Spleen (tissue), 7 donors: ENCODE data around the gene BHLHE23.

Source experiments
- CTCF ChIP-seq, 11 experiments: fragments of 200-600 bp in 7 of 11; fragments of 450-650 bp in 4 of 11; sonication (generic) in 4 of 11; IDR thresholded peaks in 8 of 11; conservative IDR thresholded peaks in 3 of 11; 1 replicate in 7 of 11; 2 replicates in 4 of 11; pipeline versions ENCODE4 v1.4.0 to v1.8.0; 2016 to 2021; ENCODE audit warnings: antibody characterized with exemption in 11 of 11, inconsistent platforms in 4 of 11, mild to moderate bottlenecking in 1 of 11
- POLR2A ChIP-seq, 3 donors: fragments of 450-650 bp; IDR thresholded peaks; one replicate each; pipeline ENCODE4 v1.5.1; 2017; ENCODE audit warnings: antibody characterized with exemption in 3 of 3, mild to moderate bottlenecking in 1 of 3
- POLR2AphosphoS5 ChIP-seq, 3 donors: sonication (generic); formaldehyde crosslinking; IDR thresholded peaks; one replicate each; pipeline ENCODE4 v1.5.1; 2017; ENCODE audit warnings: antibody characterized with exemption in 3 of 3
- donor health status: DM: no; HTN: no; CAD: no; lungs with moderate emphysema.
- donor health status: DM: no; HTN: no; CAD: no.
- donor health status: DM: no; HTN: no; CAD: no.

GRCh38 chr20:62977613-62978560 is 28.9 kb downstream of the BHLHE23 start:
- TF ChIP-seq POLR2A (IDR thresholded peaks at IDR 0.05), result no peak
- no peak for TF ChIP-seq CTCF (IDR thresholded peaks at IDR 0.05 in 8 of 11, conservative IDR thresholded peaks at IDR 0.05 in 3 of 11)
- TF ChIP-seq POLR2AphosphoS5 (IDR thresholded peaks at IDR 0.05), result peak in 2 of 3 donors; percentile 33 to 53
